ES-I3 (cell line): Measurements from ENCODE around the gene SOX18.

Source experiments
- H3K36me3 ChIP-seq: 2 replicates; pipeline ENCODE4 v1.6.1; 2013; ENCODE audit warnings: mild to moderate bottlenecking, low read length, control low read depth, moderate library complexity; ENCODE audit not compliant: insufficient read depth
- H3K4me1 ChIP-seq: 2 replicates; pipeline ENCODE4 v1.6.1; 2013; ENCODE audit warnings: mild to moderate bottlenecking, control low read depth, low read length; ENCODE audit not compliant: insufficient read depth
- H3K9ac ChIP-seq: 2 replicates; pipeline ENCODE4 v1.6.1; 2013; ENCODE audit warnings: low read depth, mild to moderate bottlenecking, low read length, moderate library complexity
- H3K9me3 ChIP-seq: 2 replicates; pipeline ENCODE4 v1.6.1; 2013; ENCODE audit warnings: mild to moderate bottlenecking, low read length, moderate library complexity; ENCODE audit not compliant: control insufficient read depth, insufficient read depth

SOX18 gene

GRCh38 chr20:64003960-64004725, 45.3 kb downstream of the SOX18 start:
- Histone ChIP-seq H3K4me1 (no peaks in the 10 kb centered on the region), H3K9me3 (peaks cover 6% of the 10 kb centered on the region; the same call in 1 of the 2 replicates), H3K9ac (no peak overlapping the region), H3K36me3 (peaks cover 7% of the 10 kb centered on the region; the same call in 1 of the 2 replicates)

DNA sequence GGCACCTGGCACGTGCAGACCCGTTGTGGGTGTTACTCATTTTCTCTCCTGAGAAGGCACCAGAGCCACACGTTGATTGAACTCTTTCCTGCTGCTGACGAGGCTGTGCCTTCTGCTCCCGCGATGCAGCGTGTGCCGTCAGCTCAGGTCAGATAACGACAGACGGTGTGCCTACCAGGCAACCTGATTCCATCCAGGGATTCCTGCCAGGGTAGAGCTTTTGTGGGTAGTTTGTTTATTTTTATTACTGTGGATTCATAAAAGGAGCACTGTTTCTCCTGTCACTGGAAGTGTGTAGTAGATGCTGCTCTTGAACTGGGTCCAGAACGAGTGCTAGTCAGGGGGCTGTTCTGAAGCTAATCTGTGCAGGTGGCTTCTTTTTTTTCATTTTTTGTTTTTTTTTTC, 47.8 kb downstream of the SOX18 start:
- Histone ChIP-seq H3K36me3 (peaks cover 7% of the 10 kb centered on the region; the same call in 1 of the 2 replicates), H3K9ac (no peak overlapping the region), H3K4me1 (no peaks in the 10 kb centered on the region), H3K9me3 (no peaks in the 10 kb centered on the region)

DNA sequence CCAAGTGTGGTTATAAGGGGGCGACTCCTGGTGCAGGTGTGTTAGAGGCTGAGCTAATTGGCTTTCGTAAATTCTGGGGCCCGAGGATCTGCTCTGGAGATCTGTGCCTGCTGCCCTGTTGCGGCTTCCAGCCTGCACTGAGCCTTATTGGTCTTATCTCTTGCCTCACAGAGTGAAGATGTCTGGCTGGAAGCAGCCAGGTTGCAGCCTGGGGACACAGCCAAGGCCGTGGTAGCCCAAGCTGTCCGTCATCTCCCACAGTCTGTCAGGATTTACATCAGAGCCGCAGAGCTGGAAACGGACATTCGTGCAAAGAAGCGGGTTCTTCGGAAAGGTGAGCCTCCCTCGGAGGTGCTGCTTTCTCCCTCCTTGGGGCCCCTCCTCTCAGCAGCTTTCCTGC, 48.5 kb downstream of the SOX18 start:
- no peaks in the 10 kb centered on the region for H3K4me1 ChIP-seq
- H3K9me3 ChIP-seq = no peaks in the 10 kb centered on the region
- peaks cover 6% of the 10 kb centered on the region; the same call in 1 of the 2 replicates for H3K36me3 ChIP-seq
- H3K9ac ChIP-seq = no peak overlapping the region
